A549 treated with CpdA at 1 μM for 4 hours (cell line): ENCODE data around the gene CIB2. TPM values are rescaled to one million over a fixed set of nuclear protein-coding genes. Genes with fewer than 3 reads are reported as not detected.

Source experiments
- total RNA-seq: library from RNA; stranded (reverse); fragments of 200-300 nt; extraction: Qiagen RNA extraction; gene quantifications from 5 replicates; pipeline ENCODE4 v1.2.3, GENCODE V29; 2022; ENCODE audit warnings: low read depth

CIB2 gene
- total RNA-seq = 23.0 to 30.0 TPM (median 28.3 TPM) in 5 replicates

GRCh38 chr15:78131295-78132061 lies at the start of gene CIB2:
CIB2 (minus strand) TSS chr15:78131445; CDS start chr15:78131215, 230 bp downstream.

GRCh38 chr15:78149068-78149804 lies 18.0 kb upstream of the CIB2 start, which contains the start of gene IDH3A:
IDH3A (plus strand) TSS chr15:78149362; CDS start chr15:78149404, 42 bp downstream.

GRCh38 chr15:78092261-78093041 lies 38.8 kb downstream of the CIB2 start, which contains the start of gene SH2D7:
SH2D7 (plus strand) TSS chr15:78092561; CDS start chr15:78092585, 24 bp downstream.

GRCh38 chr15:78077053-78077870 lies 54.0 kb downstream of the CIB2 start, which contains the start of gene TBC1D2B:
TBC1D2B (minus strand) TSS chr15:78077711; CDS start chr15:78077652, 59 bp downstream.

Other genes with a start within 250 kb of the CIB2 start
- gene TBC1D2B, start 53.7 kb downstream of the CIB2 start, total RNA-seq = 13.5 to 16.5 TPM (median 14.3 TPM) in 5 replicates
- gene SH2D7, start 38.9 kb downstream of the CIB2 start, total RNA-seq = not detected in 5 replicates
- 70.0 to 103 TPM (median 78.1 TPM) in 5 replicates for gene IDH3A, start 17.9 kb upstream of the CIB2 start, total RNA-seq
- 0.21 to 0.41 TPM (median 0.31 TPM) in 5 replicates for gene ACSBG1, start 103.1 kb upstream of the CIB2 start, total RNA-seq
- gene DNAJA4, start 133.1 kb upstream of the CIB2 start, total RNA-seq = 0.02 TPM in 1 of 5 replicates, not detected in the others
- gene SKIC8, start 168.2 kb upstream of the CIB2 start, total RNA-seq = 77.9 to 118 TPM (median 87.9 TPM) in 5 replicates
- 0.71 to 1.9 TPM (median 1.6 TPM) in 5 replicates for gene CRABP1, start 208.9 kb upstream of the CIB2 start, total RNA-seq